ENCODE measurements around the gene KIF3B. TPM values are rescaled to one million over a fixed set of nuclear protein-coding genes. Genes with fewer than 3 reads are reported as not detected.

Gene KIF3B
- total and polyA plus RNA-seq, 2 of the 13 experiments (the other 11 are each of a cell fraction or from before 2014, with no cell fraction given), result 23.6 to 28.8 TPM

- H3K36me3 ChIP-seq (replicated peaks in 1 of 2; ENCODE audit: control insufficient read depth in 1 of 2, insufficient read depth in 2 of 2, low read length in 2 of 2), result no peaks in the 10 kb centered on the region
- H4K20me1 ChIP-seq (ENCODE audit: insufficient read depth, low read length), result no peaks in the 10 kb centered on the region
- no peak overlapping the region for H3K27ac ChIP-seq (ENCODE audit: extremely low read length, insufficient read depth, low read length)
- TF ChIP-seq MXI1 (IDR thresholded peaks at IDR 0.05; ENCODE audit: borderline replicate concordance, low read depth, low read length) (no peak), DNMT1 (CRISPR knock-in tag; IDR thresholded peaks at IDR 0.05) (no peak), NR2C2 (CRISPR knock-in tag; IDR thresholded peaks at IDR 0.05; ENCODE audit: borderline replicate concordance) (no peak), CSRNP2 (CRISPR knock-in tag; conservative IDR thresholded peaks at IDR 0.05; ENCODE audit: low read depth) (no peak), U2AF2 (IDR thresholded peaks at IDR 0.05; ENCODE audit: low read depth, low read length) (no peak), NFKB2 (CRISPR knock-in tag; IDR thresholded peaks at IDR 0.05; ENCODE audit: borderline replicate concordance) (no peak), ZFP1 (CRISPR knock-in tag; IDR thresholded peaks at IDR 0.05) (no peak), ZSCAN22 (CRISPR knock-in tag; IDR thresholded peaks at IDR 0.05) (no peak), PITX1 (CRISPR knock-in tag; IDR thresholded peaks at IDR 0.05) (no peak), ZFX (CRISPR knock-in tag; IDR thresholded peaks at IDR 0.05; ENCODE audit: low read depth) (no peak)
- TF ChIP-seq, protein P1, sequence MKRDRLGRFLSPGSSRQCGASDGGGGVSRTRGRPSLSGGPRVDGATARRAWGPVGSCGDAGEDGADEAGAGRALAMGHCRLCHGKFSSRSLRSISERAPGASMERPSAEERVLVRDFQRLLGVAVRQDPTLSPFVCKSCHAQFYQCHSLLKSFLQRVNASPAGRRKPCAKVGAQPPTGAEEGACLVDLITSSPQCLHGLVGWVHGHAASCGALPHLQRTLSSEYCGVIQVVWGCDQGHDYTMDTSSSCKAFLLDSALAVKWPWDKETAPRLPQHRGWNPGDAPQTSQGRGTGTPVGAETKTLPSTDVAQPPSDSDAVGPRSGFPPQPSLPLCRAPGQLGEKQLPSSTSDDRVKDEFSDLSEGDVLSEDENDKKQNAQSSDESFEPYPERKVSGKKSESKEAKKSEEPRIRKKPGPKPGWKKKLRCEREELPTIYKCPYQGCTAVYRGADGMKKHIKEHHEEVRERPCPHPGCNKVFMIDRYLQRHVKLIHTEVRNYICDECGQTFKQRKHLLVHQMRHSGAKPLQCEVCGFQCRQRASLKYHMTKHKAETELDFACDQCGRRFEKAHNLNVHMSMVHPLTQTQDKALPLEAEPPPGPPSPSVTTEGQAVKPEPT (CRISPR knock-in tag; IDR thresholded peaks at IDR 0.05; ENCODE audit: low read depth), result no peak
- H3K79me2 ChIP-seq (ENCODE audit: insufficient read depth, low read length), result peaks cover 33% of the 10 kb centered on the region
- 83% methylated on average over 4 of the region's 4 CpGs for WGBS (ENCODE audit: low lambda C conversion rate)
- H3K27me3 ChIP-seq (ENCODE audit: control insufficient read depth in 1 of 2, insufficient read depth in 2 of 2, low read length in 2 of 2), result no peaks in the 10 kb centered on the region
- H3K9me3 ChIP-seq (ENCODE audit: low read length), result no peaks in the 10 kb centered on the region
- ATAC-seq (no peak), FAIRE-seq (no peak), DNase-seq (ENCODE audit: low spot score) (no peak)
- no peak overlapping the region for H3K9ac ChIP-seq (ENCODE audit: insufficient read depth, low read depth, low read length)
- ChIA-PET CTCF (ENCODE audit: low intra/inter-chr PET ratio, low total read pairs) (no interaction called here), POLR2A (interaction anchor here (1.1 kb wide), 1 partner anchor 63 kb away, joined by 3 read pairs; no protein-coding TSS in a partner anchor)
- intact Hi-C loops (cut with micrococcal nuclease; ENCODE audit: unreplicated experiment) (no loop called here), in situ Hi-C loops (cut with HindIII; ENCODE audit: extremely low pct_ligation_motif_present, low pct_unique_long_range_greater_than_20kb) (no loop called here)
- H3K4me1 ChIP-seq (ENCODE audit: insufficient read depth, low read length), result peaks cover 89% of the 10 kb centered on the region
- no peak overlapping the region for H3K4me3 ChIP-seq (replicated peaks in 1 of 3; ENCODE audit: insufficient read depth in 1 of 3, low read depth in 2 of 3, low read length in 3 of 3)
- no peak overlapping the region for H2AFZ ChIP-seq (ENCODE audit: low read length)
- BruUV-seq (replicated peaks), result no TSS peak
- H3K4me2 ChIP-seq (ENCODE audit: low read depth, low read length), result no peak overlapping the region
Observed at GRCh38 chr20:32294071-32294470, 16.6 kb downstream of the KIF3B start.
